Testis (tissue), 3 donors: ENCODE measurements around the gene PAGR1. TPM values are rescaled to one million over a fixed set of nuclear protein-coding genes. Genes with fewer than 3 reads are reported as not detected.
"Not testable (repeated sequence)": the region's sequence is repeated elsewhere in the genome, so short reads cannot be mapped to it uniquely, and the experiment has no call there.

Experiments
- DNase-seq: peaks from one replicate; pipeline ENCODE4 v3.0.0-alpha.2; 2019
- H3K27ac ChIP-seq, 2 donors: fragments of 200-600 bp; sonication (generic); one replicate each; pipeline ENCODE4 v1.5.1; 2019
- H3K27me3 ChIP-seq: fragments of 200-600 bp; sonication (generic); one replicate; pipeline ENCODE4 v1.5.1; 2019
- H3K36me3 ChIP-seq: fragments of 200-600 bp; sonication (generic); one replicate; pipeline ENCODE4 v1.5.1; 2017; ENCODE audit warnings: low read depth; ENCODE audit errors: missing control alignments
- H3K4me1 ChIP-seq: fragments of 200-600 bp; sonication (generic); one replicate; pipeline ENCODE4 v1.5.1; 2019
- H3K4me3 ChIP-seq, 2 donors: fragments of 200-600 bp; sonication (generic); one replicate each; pipeline ENCODE4 v1.5.1; 2017 to 2019
- H3K9me3 ChIP-seq: fragments of 200-600 bp; sonication (generic); one replicate; pipeline ENCODE4 v1.5.1; 2017
- CTCF ChIP-seq, 3 experiments: fragments of 450-650 bp in 2 of 3; fragments of 200-600 bp in 1 of 3; sonication (generic) in 1 of 3; IDR thresholded peaks; one replicate each; pipeline ENCODE4 v1.5.1; 2016 to 2019; ENCODE audit warnings: antibody characterized with exemption in 3 of 3, mild to moderate bottlenecking in 2 of 3, moderate library complexity in 1 of 3
- POLR2A ChIP-seq: fragments of 450-650 bp; IDR thresholded peaks from one replicate; pipeline ENCODE4 v1.6.1; 2017; ENCODE audit warnings: antibody characterized with exemption, mild to moderate bottlenecking, moderate library complexity
- WGBS, 2 donors: methylation state at CpG; one replicate each; pipeline ENCODE4 v1.1.5; 2018; 5-methylcytosine and 5-hydroxymethylcytosine counted together
- intact Hi-C: fragments of 100-400 bp; cut with DNase I; formaldehyde crosslinking; loops from one replicate; pipeline ENCODE4 v1.15.1; 2023; ENCODE audit warnings: low total_unique reads
- polyA plus RNA-seq: library from polyadenylated mRNA; stranded (reverse); fragments of 350-450 nt; fragmentation: Illumina TruSeq; extraction: RNeasy Lipid Tissue Mini Kit (QIAGEN cat#74804); gene quantifications from one replicate; pipeline ENCODE4 v1.2.3, GENCODE V29; 2014; ENCODE audit warnings: low read depth, low replicate concordance; ENCODE audit not compliant: insufficient read depth
- total RNA-seq, 2 donors: library from RNA; depleted of rRNA; stranded (reverse); fragments of >200 nt; gene quantifications; one replicate each; pipeline ENCODE4 v1.2.3, GENCODE V29; 2016

The PAGR1 gene
- total and polyA plus RNA-seq, 3 donors from 2014 or later = 36.1 to 68.4 (median 53.0) TPM

DNA sequence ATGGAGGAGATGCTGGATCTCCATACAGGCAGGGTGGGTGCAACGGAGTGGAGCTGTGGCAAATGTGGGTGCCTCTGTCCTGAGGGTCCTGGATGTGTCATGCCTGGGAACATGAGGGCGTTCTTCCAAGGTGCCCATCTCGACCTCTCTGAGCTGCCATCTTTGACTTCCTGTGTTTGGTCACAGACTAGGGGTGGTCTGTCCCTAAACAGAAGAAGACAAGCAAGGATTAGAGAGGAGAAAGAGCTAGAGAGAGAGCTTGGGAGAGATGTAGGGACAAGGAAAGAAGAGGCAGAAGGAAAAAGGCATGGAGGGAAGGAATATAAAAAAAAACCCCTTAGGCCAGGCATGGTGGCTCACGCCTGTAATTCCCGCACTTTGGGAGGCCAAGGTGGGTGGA lies 41.2 kb upstream of the PAGR1 start:
- TF ChIP-seq CTCF (IDR thresholded peaks at IDR 0.05) (no peak), POLR2A (no peak)
- intact Hi-C loops = no loop called here
- 87 to 95% methylated on average over 5 of the region's 5 CpGs for WGBS, 2 donors

DNA sequence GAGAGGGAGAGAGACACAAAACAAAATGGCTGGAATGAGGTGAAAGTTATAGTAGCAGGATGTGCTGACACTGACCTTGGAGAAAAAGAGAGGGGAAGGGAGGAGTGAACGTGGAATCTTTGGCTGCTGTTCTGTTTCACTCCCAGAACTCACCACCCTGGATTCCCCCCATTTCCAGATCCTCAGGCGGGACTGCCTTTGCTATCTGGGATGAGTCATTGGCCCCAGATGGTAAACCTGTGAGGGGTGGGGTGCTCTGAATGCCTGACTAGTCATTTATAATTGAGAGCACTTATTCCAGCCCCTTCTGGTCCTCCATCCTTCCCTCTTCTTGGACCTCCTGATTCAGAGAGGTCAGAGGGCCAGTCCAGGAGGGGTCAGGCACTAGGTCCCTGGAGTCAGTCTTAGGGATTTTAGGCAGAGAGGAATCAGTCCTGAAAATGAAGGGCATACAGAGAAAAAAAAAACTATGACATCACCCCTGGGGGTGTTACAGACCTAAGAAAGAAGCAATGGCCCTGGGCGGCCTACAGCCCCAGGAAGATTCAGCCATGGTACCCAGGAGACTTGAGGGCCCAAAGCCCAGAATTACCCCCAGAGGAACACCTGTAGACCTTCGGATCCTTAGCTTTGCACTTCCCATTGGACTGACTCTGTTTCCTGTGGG lies 40.1 kb upstream of the PAGR1 start:
- no peaks in the 10 kb centered on the region for H3K9me3 ChIP-seq
- H3K27ac ChIP-seq = no peak overlapping the region
- H3K36me3 ChIP-seq = no peaks in the 10 kb centered on the region
- H3K4me3 ChIP-seq = no peak overlapping the region
- no peak for TF ChIP-seq CTCF (IDR thresholded peaks at IDR 0.05)
- TF ChIP-seq POLR2A = no peak
- no peaks in the 10 kb centered on the region for H3K4me1 ChIP-seq
- intact Hi-C loops = no loop called here
- DNase-seq = no peak
- WGBS, 2 donors = 56 to 62% methylated on average over 3 to 4 of the region's 4 CpGs
- no peaks in the 10 kb centered on the region for H3K27me3 ChIP-seq

More for the DNA sequence above, 41.2 kb upstream of the PAGR1 start:
- no peaks in the 10 kb centered on the region for H3K36me3 ChIP-seq
- H3K4me1 ChIP-seq = no peaks in the 10 kb centered on the region
- H3K9me3 ChIP-seq = no peaks in the 10 kb centered on the region
- H3K27ac ChIP-seq = no peak overlapping the region
- H3K27me3 ChIP-seq = no peaks in the 10 kb centered on the region
- H3K4me3 ChIP-seq = no peak overlapping the region
- no peak for DNase-seq

GRCh38 chr16:29777576-29778350 lies 38.2 kb upstream of the PAGR1 start, which contains the start of gene ZG16:
TSS of gene ZG16 (plus strand) at chr16:29778256. CDS start at chr16:29779267, 1,011 bp downstream.
- 79 to 88% methylated on average over 9 to 10 of the region's 10 CpGs for WGBS, 2 donors
- Histone ChIP-seq H3K9me3 (no peaks in the 10 kb centered on the region), H3K27ac (no peak within 1 kb of the TSS), H3K27me3 (no peaks in the 10 kb centered on the region), H3K4me1 (no peaks in the 10 kb centered on the region), H3K4me3 (no peak within 1 kb of the TSS), H3K36me3 (no peaks in the 10 kb centered on the region)
- intact Hi-C loops = no loop called here
- no peak for DNase-seq
- TF ChIP-seq POLR2A (no peak), CTCF (IDR thresholded peaks at IDR 0.05) (no peak)

DNA sequence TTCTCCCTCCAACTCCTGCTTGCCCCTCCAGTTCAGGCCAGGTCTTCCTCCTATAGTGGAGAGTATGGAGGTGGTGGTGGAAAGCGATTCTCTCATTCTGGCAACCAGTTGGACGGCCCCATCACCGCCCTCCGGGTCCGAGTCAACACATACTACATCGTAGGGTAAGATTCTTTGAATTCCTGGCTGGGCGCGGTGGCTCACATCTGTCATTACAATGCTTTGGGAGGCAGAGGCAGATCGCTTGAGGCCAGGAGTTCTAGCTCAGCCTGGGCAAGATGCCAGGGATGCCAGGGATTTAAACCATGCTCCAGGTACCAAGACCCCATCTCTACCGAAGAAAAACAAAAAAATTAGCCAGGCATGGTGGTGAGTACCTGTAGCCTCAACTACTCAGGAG lies 36.5 kb upstream of the PAGR1 start:
- Histone ChIP-seq H3K27me3 (no peaks in the 10 kb centered on the region), H3K27ac (no peak overlapping the region), H3K4me3 (no peak overlapping the region), H3K9me3 (no peaks in the 10 kb centered on the region), H3K4me1 (no peaks in the 10 kb centered on the region), H3K36me3 (no peaks in the 10 kb centered on the region)
- 67 to 78% methylated on average over 10 of the region's 10 CpGs for WGBS, 2 donors
- TF ChIP-seq CTCF (IDR thresholded peaks at IDR 0.05) = no peak
- TF ChIP-seq POLR2A = no peak
- intact Hi-C loops = no loop called here
- DNase-seq = no peak

- intact Hi-C loops, H3K27ac ChIP-seq, H3K36me3 ChIP-seq, H3K27me3 ChIP-seq, H3K9me3 ChIP-seq, DNase-seq, H3K4me1 ChIP-seq, H3K4me3 ChIP-seq: not testable (repeated sequence)
- 74 to 75% methylated on average over 13 of the region's 13 CpGs for WGBS, 2 donors
Observed at GRCh38 chr16:29783094-29783953, 32.6 kb upstream of the PAGR1 start.
